ENCODE data around the gene LPAR3. TPM values are rescaled to one million over a fixed set of nuclear protein-coding genes. Genes with fewer than 3 reads are reported as not detected.

LPAR3 gene
- total and polyA plus RNA-seq, 2 of the 4 experiments (the other 2 are of a cell fraction) = 0.09 to 0.18 TPM

- intact Hi-C loops (cut with micrococcal nuclease) (no loop called here), dilution Hi-C loops (cut with HindIII; ENCODE audit: low sequenced_read_pairs, unreplicated experiment) (no loop called here), in situ Hi-C loops (cut with MboI; ENCODE audit: low sequenced_read_pairs) (no loop called here)
- H2BK120ac ChIP-seq (ENCODE audit: low read depth, low read length) = no peak overlapping the region
- no peaks in the 10 kb centered on the region for H3K36me3 ChIP-seq (ENCODE audit: control insufficient read depth, insufficient read depth, low read length)
- no peaks in the 10 kb centered on the region for H3K9me3 ChIP-seq (ENCODE audit: control insufficient read depth, insufficient read depth, low read length)
- H4K8ac ChIP-seq (ENCODE audit: low read depth in 2 of 2, low read length in 2 of 2) = no peak overlapping the region
- no peak overlapping the region for H2AK9ac ChIP-seq (replicated peaks; ENCODE audit: low read depth, low read length, poor library complexity)
- POLR2A ChIA-PET (ENCODE audit: unreplicated experiment) = interaction anchor here (0.6 kb wide), 1 partner anchor 8 kb away, joined by 14 read pairs; no protein-coding TSS in a partner anchor
- no peak overlapping the region for H3K56ac ChIP-seq (ENCODE audit: extremely low read depth, insufficient read depth, low read length)
- no peak overlapping the region for H3K4me3 ChIP-seq (ENCODE audit: insufficient read depth, low read depth, low read length)
- no peaks in the 10 kb centered on the region for H3K79me1 ChIP-seq (ENCODE audit: low read depth in 1 of 2, low read length in 2 of 2)
- no CpG with 5 or more reads among the region's 5 CpGs for WGBS, 2 experiments (ENCODE audit: extremely low coverage in 2 of 2, insufficient read length in 1 of 2)
- H3K9me1 ChIP-seq (ENCODE audit: insufficient read depth, low read length) = peaks cover 2% of the 10 kb centered on the region; the same call in 1 of the 2 replicates
- BruUV-seq (replicated peaks) = no TSS peak
- H2AFZ ChIP-seq (replicated peaks; ENCODE audit: low read length, poor library complexity) = no peak overlapping the region
- H3K4me1 ChIP-seq (ENCODE audit: control insufficient read depth, insufficient read depth, low read length) = peaks cover 3% of the 10 kb centered on the region
- H2BK5ac ChIP-seq (ENCODE audit: low read depth, low read length, poor library complexity, severe bottlenecking) = no peak overlapping the region
- no peak overlapping the region for H4K5ac ChIP-seq (ENCODE audit: low read depth, low read length)
- H2BK20ac ChIP-seq (ENCODE audit: low read depth, low read length) = no peak overlapping the region
- no peak for DNase-seq
- CTCF ChIA-PET = interaction anchor here (1.1 kb wide), 1 partner anchor 9 kb away, joined by 3 read pairs; no protein-coding TSS in a partner anchor
- TF ChIP-seq RFX5 (IDR thresholded peaks at IDR 0.05; ENCODE audit: low read depth, low read length) (no peak), SMC3 (IDR thresholded peaks at IDR 0.05; ENCODE audit: low read depth, low read length) (no peak)
- ATAC-seq (ENCODE audit: low read depth) = no peak
- no peak overlapping the region for H3K4me2 ChIP-seq (ENCODE audit: low read depth, low read length)
- H3K14ac ChIP-seq (replicated peaks; ENCODE audit: low read depth, low read length) = no peak overlapping the region
- H2AK5ac ChIP-seq (ENCODE audit: low read depth, low read length) = no peak overlapping the region
- no peak overlapping the region for H3K18ac ChIP-seq (ENCODE audit: low read depth, low read length)
- no peak overlapping the region for H4K91ac ChIP-seq (ENCODE audit: insufficient read depth, low read depth, low read length)
- no peak overlapping the region for H3K9ac ChIP-seq (ENCODE audit: low read depth, low read length)
- no peaks in the 10 kb centered on the region for H4K20me1 ChIP-seq (ENCODE audit: insufficient read depth, low read length)
- H3K23ac ChIP-seq (ENCODE audit: low read depth, low read length) = no peak overlapping the region
- no peak overlapping the region for H3K4ac ChIP-seq (ENCODE audit: low read depth, low read length)
- peaks cover 23% of the 10 kb centered on the region for H3K27me3 ChIP-seq (ENCODE audit: control insufficient read depth, insufficient read depth, low read length)
- H3K27ac ChIP-seq (ENCODE audit: insufficient read depth, low read length) = no peak overlapping the region
- no peak overlapping the region for H2BK15ac ChIP-seq (ENCODE audit: low read depth, low read length)
Measured at GRCh38 chr1:84889437-84889836, 3.6 kb downstream of the LPAR3 start.

Data from IMR-90 (cell line).